Panc1 (cell line): ENCODE data around the gene MN1. TPM values are rescaled to one million over a fixed set of nuclear protein-coding genes. Genes with fewer than 3 reads are reported as not detected.

Experiments used
- ATAC-seq: fragments of 200-7000 bp; cut with Tn5 transposase; 2 replicates; pipeline ENCODE4 v1.9.1; 2020; ENCODE audit warnings: mild to moderate bottlenecking, moderate library complexity
- BruUV-seq: library from RNA; stranded (reverse); fragments of 400-500 nt; replicated peaks from 2 replicates; lab custom pipeline; 2021; lab: Mats Ljungman, UMichigan
- CTCF ChIA-PET: fragments of 300-600 bp; sonication (Branson Sonifier 250); formaldehyde crosslinking; loops from one replicate; lab custom pipeline; 2022; ENCODE audit warnings: antibody characterized with exemption; lab: Charles Lee
- POLR2A ChIA-PET: fragments of 300-600 bp; sonication (Branson Sonifier 250); formaldehyde crosslinking; loops from one replicate; lab custom pipeline; 2022; ENCODE audit warnings: antibody characterized with exemption; lab: Charles Lee
- DNase-seq: peaks from one replicate; pipeline ENCODE4 v3.0.0-alpha.2; 2010; ENCODE audit warnings: low read depth, low spot score
- H3K27ac ChIP-seq: 2 replicates; pipeline ENCODE4 v1.5.1; 2011; ENCODE audit warnings: mild to moderate bottlenecking, low read length, inconsistent platforms
- H3K27me3 ChIP-seq: fragments of 200-500 bp; sonication (Bioruptor generic); 2 replicates; pipeline ENCODE4 v1.6.0; 2014; ENCODE audit warnings: low read length, inconsistent platforms; ENCODE audit not compliant: control insufficient read depth, insufficient read depth
- H3K36me3 ChIP-seq: fragments of 200-500 bp; sonication (Bioruptor generic); 2 replicates; pipeline ENCODE4 v1.5.1; 2014; ENCODE audit warnings: inconsistent platforms, mild to moderate bottlenecking, low read length, moderate library complexity; ENCODE audit not compliant: control insufficient read depth, insufficient read depth
- H3K4me1 ChIP-seq: 2 replicates; pipeline ENCODE4 v1.5.1; 2011; ENCODE audit warnings: inconsistent platforms, mild to moderate bottlenecking, low read length, moderate library complexity; ENCODE audit not compliant: control insufficient read depth, insufficient read depth
- H3K4me3 ChIP-seq, 2 experiments: 2 replicates each; pipeline ENCODE4 v1.5.1; 2011 to 2012; ENCODE audit warnings: low read depth in 2 of 2, low read length in 2 of 2, mild to moderate bottlenecking in 2 of 2, inconsistent platforms in 1 of 2, moderate library complexity in 1 of 2
- H3K9me3 ChIP-seq: fragments of 200-500 bp; sonication (Bioruptor generic); 2 replicates; pipeline ENCODE4 v1.5.1; 2014; ENCODE audit warnings: low read depth, mild to moderate bottlenecking, inconsistent platforms, low read length, moderate library complexity; ENCODE audit not compliant: control insufficient read depth, insufficient read depth
- CTCF ChIP-seq: fragments of 450-650 bp; IDR thresholded peaks from 2 replicates; pipeline ENCODE4 v1.5.1; 2017; ENCODE audit warnings: mild to moderate bottlenecking
- POLR2AphosphoS5 ChIP-seq: IDR thresholded peaks from 2 replicates; pipeline ENCODE4 v1.6.1; 2012; ENCODE audit warnings: mild to moderate bottlenecking, low read depth, low read length, moderate library complexity
- REST ChIP-seq, 2 experiments: IDR thresholded peaks; 2 replicates each; pipeline ENCODE4 v1.6.1; 2011 to 2012; ENCODE audit warnings: low read depth in 2 of 2, control low read depth in 1 of 2, low read length in 1 of 2, mild to moderate bottlenecking in 1 of 2, moderate library complexity in 1 of 2; ENCODE audit not compliant: insufficient read depth in 1 of 2
- SIN3A ChIP-seq: IDR thresholded peaks from 2 replicates; pipeline ENCODE4 v1.6.1; 2012; ENCODE audit warnings: low read depth, mild to moderate bottlenecking, low read length, moderate library complexity, borderline replicate concordance; ENCODE audit not compliant: insufficient read depth
- TCF7L2 ChIP-seq: IDR thresholded peaks from 2 replicates; pipeline ENCODE4 v1.6.1; 2011; ENCODE audit warnings: mild to moderate bottlenecking, low read depth, low read length, inconsistent platforms
- in situ Hi-C: cut with HindIII; loops from 2 replicates; pipeline ENCODE4 v1.10.0; 2016; ENCODE audit warnings: low sequenced_read_pairs, low pct_unique_long_range_greater_than_20kb
- intact Hi-C: fragments of 100-400 bp; cut with micrococcal nuclease; formaldehyde crosslinking; loops from one replicate; pipeline ENCODE4 v1.10.0; 2022; ENCODE audit not compliant: unreplicated experiment
- total RNA-seq: library from RNA; stranded (reverse); gene quantifications from one replicate; pipeline ENCODE4 v1.2.1, GENCODE V29; 2021; ENCODE audit not compliant: unreplicated experiment

Gene MN1
- total RNA-seq, 1 experiment from 2014 or later, result 0.51 TPM

GRCh38 chr22:27839057-27839660, 37.6 kb upstream of the MN1 start:
- in situ Hi-C loops, result no loop called here
- POLR2A ChIA-PET, result no interaction called here
- no peak overlapping the region for H3K4me3 ChIP-seq
- H3K9me3 ChIP-seq, result no peaks in the 10 kb centered on the region
- no peak overlapping the region for H3K27ac ChIP-seq
- no TSS peak for BruUV-seq
- no peaks in the 10 kb centered on the region for H3K27me3 ChIP-seq
- intact Hi-C loops, result no loop called here
- DNase-seq (no peak), ATAC-seq (no peak)
- no peaks in the 10 kb centered on the region for H3K4me1 ChIP-seq
- TF ChIP-seq REST (IDR thresholded peaks at IDR 0.05; ENCODE audit: insufficient read depth in 1 of 2, low read depth in 2 of 2, low read length in 1 of 2), result no peak
- TF ChIP-seq TCF7L2, result no peak
- no peak for TF ChIP-seq SIN3A
- TF ChIP-seq CTCF, result no peak
- TF ChIP-seq POLR2AphosphoS5, result no peak
- CTCF ChIA-PET, result no interaction called here
- no peaks in the 10 kb centered on the region for H3K36me3 ChIP-seq

- TF ChIP-seq CTCF (no peak), REST (IDR thresholded peaks at IDR 0.05; ENCODE audit: insufficient read depth in 1 of 2, low read depth in 2 of 2, low read length in 1 of 2) (no peak), POLR2AphosphoS5 (no peak), TCF7L2 (no peak), SIN3A (no peak)
- H3K9me3 ChIP-seq, result no peaks in the 10 kb centered on the region
- no peaks in the 10 kb centered on the region for H3K4me1 ChIP-seq
- ChIA-PET CTCF (no interaction called here), POLR2A (no interaction called here)
- no peak overlapping the region for H3K4me3 ChIP-seq
- no peak for DNase-seq
- intact Hi-C loops (no loop called here), in situ Hi-C loops (no loop called here)
- no TSS peak for BruUV-seq
- ATAC-seq, result no peak
- H3K27ac ChIP-seq, result no peak overlapping the region
- no peaks in the 10 kb centered on the region for H3K27me3 ChIP-seq
- H3K36me3 ChIP-seq, result no peaks in the 10 kb centered on the region
Observed at GRCh38 chr22:27836181-27836580, 34.6 kb upstream of the MN1 start.
